ENCODE data around the gene PLPPR3.

DNA sequence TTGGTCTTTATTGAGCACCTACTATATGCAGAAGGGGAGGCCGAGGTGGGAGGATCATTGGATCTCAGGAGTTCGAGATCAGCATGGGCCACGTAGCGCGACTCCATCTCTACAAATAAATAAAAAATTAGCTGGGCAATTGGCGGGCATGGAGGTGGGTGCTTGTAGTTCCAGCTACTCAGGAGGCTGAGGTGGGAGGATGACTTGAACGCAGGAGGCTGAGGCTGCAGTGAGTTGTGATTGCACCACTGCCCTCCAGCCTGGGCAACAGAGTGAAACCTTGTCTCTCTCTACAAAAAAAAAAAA lies 41.5 kb upstream of the PLPPR3 start:
- TF ChIP-seq, protein P1, sequence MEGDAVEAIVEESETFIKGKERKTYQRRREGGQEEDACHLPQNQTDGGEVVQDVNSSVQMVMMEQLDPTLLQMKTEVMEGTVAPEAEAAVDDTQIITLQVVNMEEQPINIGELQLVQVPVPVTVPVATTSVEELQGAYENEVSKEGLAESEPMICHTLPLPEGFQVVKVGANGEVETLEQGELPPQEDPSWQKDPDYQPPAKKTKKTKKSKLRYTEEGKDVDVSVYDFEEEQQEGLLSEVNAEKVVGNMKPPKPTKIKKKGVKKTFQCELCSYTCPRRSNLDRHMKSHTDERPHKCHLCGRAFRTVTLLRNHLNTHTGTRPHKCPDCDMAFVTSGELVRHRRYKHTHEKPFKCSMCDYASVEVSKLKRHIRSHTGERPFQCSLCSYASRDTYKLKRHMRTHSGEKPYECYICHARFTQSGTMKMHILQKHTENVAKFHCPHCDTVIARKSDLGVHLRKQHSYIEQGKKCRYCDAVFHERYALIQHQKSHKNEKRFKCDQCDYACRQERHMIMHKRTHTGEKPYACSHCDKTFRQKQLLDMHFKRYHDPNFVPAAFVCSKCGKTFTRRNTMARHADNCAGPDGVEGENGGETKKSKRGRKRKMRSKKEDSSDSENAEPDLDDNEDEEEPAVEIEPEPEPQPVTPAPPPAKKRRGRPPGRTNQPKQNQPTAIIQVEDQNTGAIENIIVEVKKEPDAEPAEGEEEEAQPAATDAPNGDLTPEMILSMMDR (IDR thresholded peaks at IDR 0.05 in 4 of 5, conservative IDR thresholded peaks at IDR 0.05 in 1 of 5): no peak
- no peak for TF ChIP-seq POLR2A (IDR thresholded peaks at IDR 0.05)

Data from gastrocnemius medialis (tissue), 4 donors.